Islet of Langerhans (tissue), 1 donor: ENCODE data around the gene CTAGE6.
"Not testable (repeated sequence)": the region's sequence is repeated elsewhere in the genome, so short reads cannot be mapped to it uniquely, and the experiment has no call there.

Experiments
- FAIRE-seq: peaks from one replicate; lab custom pipeline; 2011; peaks lifted over from hg19 to GRCh38; lab: Jason Lieb, UNC

The CTAGE6 gene

GRCh38 chr7:143757596-143757995 lies at the start of gene CTAGE6:
Gene CTAGE6, minus strand, starts transcription at chr7:143757696. Its CDS starts 38 bp downstream, at chr7:143757658.
- FAIRE-seq: not testable (repeated sequence)

- not testable (repeated sequence) for FAIRE-seq
Measured at GRCh38 chr7:143806664-143807071, 49.2 kb upstream of the CTAGE6 start.

GRCh38 chr7:143797896-143798290 lies 40.4 kb upstream of the CTAGE6 start:
- FAIRE-seq: not testable (repeated sequence)

- FAIRE-seq: not testable (repeated sequence)
Measured at GRCh38 chr7:143797119-143797895, 39.8 kb upstream of the CTAGE6 start.

GRCh38 chr7:143795653-143796052 lies 38.2 kb upstream of the CTAGE6 start:
- FAIRE-seq: not testable (repeated sequence)

GRCh38 chr7:143792633-143793032 lies 35.1 kb upstream of the CTAGE6 start:
- FAIRE-seq: not testable (repeated sequence)

GRCh38 chr7:143785415-143786182 lies 28.1 kb upstream of the CTAGE6 start:
- FAIRE-seq: not testable (repeated sequence)

- FAIRE-seq: not testable (repeated sequence)
Measured at GRCh38 chr7:143779591-143779990, 22.1 kb upstream of the CTAGE6 start.

GRCh38 chr7:143772738-143773468 lies 15.4 kb upstream of the CTAGE6 start:
- not testable (repeated sequence) for FAIRE-seq

- FAIRE-seq: not testable (repeated sequence)
Measured at GRCh38 chr7:143767531-143767930, 10.0 kb upstream of the CTAGE6 start.

- not testable (repeated sequence) for FAIRE-seq
Measured at GRCh38 chr7:143765678-143766077, 8.2 kb upstream of the CTAGE6 start.

- not testable (repeated sequence) for FAIRE-seq
Measured at GRCh38 chr7:143763065-143763464, 5.6 kb upstream of the CTAGE6 start.

- FAIRE-seq: not testable (repeated sequence)
Measured at GRCh38 chr7:143745340-143745739, 12.2 kb downstream of the CTAGE6 start.

GRCh38 chr7:143737037-143737819 lies 20.3 kb downstream of the CTAGE6 start:
- FAIRE-seq: not testable (repeated sequence)

GRCh38 chr7:143735962-143736361 lies 21.5 kb downstream of the CTAGE6 start:
- FAIRE-seq: no peak

- no peak for FAIRE-seq
Measured at GRCh38 chr7:143733876-143734275, 23.6 kb downstream of the CTAGE6 start.

- FAIRE-seq: no peak
Measured at GRCh38 chr7:143728333-143728862, 29.1 kb downstream of the CTAGE6 start.

GRCh38 chr7:143727561-143727960 lies 29.9 kb downstream of the CTAGE6 start:
- FAIRE-seq: not testable (repeated sequence)

GRCh38 chr7:143726143-143726542 lies 31.4 kb downstream of the CTAGE6 start:
- FAIRE-seq: not testable (repeated sequence)

GRCh38 chr7:143720335-143720734 lies 37.2 kb downstream of the CTAGE6 start:
- FAIRE-seq: not testable (repeated sequence)

- not testable (repeated sequence) for FAIRE-seq
Measured at GRCh38 chr7:143715543-143716193, 41.8 kb downstream of the CTAGE6 start.
